SW 1271 (cell line): ENCODE data around the gene RAB10.
A peak's percentile ranks its signal among the peaks of the same experiment; 100 is the strongest.
"Not testable (repeated sequence)": the region's sequence is repeated elsewhere in the genome, so short reads cannot be mapped to it uniquely, and the experiment has no call there.

ENCODE experiments used
- DNase-seq, 2 experiments: peaks; one replicate each; lab custom pipeline; 2025; lab: John Stamatoyannopoulos, UW

Gene RAB10

DNA sequence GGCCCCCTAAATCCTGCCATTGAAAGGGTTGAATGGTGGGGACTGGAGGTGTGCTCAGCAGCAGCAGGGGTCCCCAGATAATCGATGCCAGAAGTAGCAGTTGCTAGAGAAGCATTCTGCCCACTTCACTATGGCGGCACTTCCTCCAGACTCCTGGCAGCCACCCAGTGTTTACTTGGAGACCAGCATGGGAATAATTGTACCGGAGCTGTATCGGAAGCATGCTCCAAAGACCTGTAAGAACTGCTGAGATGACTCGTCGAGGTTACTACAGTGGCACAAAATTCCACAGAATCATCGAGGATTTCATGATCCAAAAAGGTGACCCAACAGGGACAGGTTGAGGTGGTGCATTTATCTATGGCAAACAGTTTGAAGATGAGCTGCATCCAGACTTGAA, 128.0 kb downstream of the RAB10 start:
- no peak for DNase-seq

DNA sequence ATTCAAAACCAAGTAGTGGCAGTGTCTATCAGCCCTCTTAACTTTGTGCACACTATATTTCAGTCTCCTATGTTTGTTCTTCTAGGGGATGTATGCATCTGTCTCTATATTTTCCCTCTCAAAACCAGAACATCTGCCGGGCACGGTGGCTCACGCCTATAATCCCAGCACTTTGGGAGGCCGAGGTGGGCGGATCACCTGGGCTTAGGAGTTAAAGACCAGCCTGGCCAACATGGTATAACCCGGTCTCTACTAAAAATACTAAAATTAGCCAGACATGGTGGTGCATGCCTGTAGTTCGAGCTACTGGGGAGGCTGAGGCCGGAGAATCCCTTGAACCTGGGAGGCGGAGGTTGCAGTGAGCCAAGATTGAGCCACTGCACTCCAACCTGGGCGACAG, 129.1 kb downstream of the RAB10 start:
- no peak for DNase-seq

DNA sequence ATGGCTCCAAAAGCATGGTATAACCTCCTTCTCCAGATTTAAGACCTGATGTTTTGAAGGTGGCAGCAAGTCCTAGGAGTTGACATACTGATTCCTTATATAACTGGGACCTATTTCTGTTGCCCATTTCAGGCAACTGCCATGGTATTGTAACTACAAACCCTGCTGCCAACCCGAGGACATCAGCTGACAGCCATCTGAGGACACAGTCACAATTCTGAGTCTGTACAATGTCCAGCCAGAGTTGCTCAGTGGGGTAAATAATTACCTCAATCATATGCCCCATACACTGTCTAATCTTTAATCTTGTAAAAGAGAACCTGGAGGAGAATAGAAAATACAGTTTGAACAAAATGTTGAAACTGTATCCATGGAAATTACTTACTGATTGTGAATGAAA, 130.3 kb downstream of the RAB10 start:
- DNase-seq, result no peak

DNA sequence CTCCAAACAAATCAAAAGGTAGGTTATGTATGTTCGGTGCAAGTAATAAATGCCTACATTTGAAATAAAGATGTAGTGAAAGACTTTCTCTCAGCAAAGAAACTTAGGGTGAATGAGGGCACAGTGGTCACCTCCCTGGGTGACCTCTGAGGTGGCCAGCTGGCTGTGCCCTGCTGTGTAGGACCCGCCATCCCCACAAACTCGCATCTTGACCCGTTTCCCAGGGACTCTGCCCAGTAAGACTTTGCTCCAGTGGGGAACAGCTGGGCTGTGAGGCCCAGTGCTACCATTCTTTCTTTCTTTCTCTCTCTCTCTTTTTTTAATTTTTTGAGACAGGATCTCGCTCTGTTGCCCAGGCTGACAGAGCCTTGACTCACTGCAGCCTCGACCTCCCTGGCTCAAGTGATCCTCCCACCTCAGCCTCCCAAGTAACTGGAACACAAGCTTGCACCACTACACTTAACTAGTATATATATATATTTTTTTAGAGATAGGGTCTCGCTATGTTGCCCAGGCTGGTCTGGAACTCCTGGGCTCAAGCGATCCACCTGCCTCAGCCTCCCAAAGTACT, 130.8 kb downstream of the RAB10 start:
- no peak for DNase-seq

DNA sequence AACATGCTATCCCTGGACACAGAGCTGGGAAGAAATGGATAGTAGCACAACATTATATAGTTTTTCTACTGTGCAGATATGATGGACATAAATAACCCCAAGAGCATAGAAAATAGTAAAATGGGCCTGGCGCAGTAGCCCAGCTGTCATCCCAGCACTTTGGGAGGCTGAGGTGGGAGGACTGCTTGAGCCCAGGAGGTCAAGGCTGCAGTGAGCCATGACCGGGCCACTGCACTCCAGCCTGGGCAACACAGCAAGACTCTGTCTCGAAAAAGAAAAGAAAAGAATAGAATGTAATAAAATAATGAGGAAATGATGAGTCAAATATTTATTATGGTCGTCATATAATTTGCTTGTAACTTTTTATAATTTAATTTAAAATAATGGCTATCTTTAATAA, 131.5 kb downstream of the RAB10 start:
- DNase-seq, result no peak

DNA sequence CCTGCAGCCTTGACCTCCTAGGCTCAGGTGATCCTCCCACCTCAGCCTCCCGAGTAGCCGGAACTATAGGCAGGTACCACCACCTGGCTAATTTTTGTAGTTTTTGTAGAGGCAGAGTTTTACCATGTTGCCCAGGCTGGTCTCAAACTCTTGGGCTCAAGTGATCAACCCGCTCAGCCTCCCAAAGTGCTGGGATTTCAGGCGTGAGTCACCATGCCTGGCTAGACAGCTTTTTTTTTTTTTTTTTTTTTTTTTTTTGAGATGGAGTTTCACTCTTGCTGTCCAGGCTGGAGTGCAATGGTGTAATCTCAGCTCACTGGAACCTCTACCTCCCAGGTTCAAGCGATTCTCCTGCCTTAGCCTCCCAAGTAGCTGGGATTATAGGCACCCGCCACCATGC, 132.7 kb downstream of the RAB10 start:
- DNase-seq, result not testable (repeated sequence)

DNA sequence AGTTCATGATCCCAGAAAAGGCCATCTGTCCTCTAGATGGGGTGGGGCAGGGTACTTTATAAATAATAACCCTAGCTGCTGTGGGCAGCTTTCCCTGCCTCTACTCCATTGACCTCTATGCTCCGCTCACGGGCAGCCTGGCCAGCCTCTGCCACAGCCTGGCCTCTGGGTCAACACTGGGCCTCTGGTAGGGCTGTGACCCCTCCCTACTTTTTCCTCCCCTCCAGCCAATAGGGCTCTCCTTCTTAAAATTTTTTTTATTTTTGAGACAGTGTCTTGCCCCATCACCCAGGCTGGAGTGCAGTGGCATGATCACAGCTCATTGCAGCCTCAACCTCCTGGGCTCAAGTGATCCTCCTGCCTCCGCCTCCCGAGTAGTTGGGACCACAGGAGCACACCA, 134.9 kb downstream of the RAB10 start:
- no peak for DNase-seq

DNA sequence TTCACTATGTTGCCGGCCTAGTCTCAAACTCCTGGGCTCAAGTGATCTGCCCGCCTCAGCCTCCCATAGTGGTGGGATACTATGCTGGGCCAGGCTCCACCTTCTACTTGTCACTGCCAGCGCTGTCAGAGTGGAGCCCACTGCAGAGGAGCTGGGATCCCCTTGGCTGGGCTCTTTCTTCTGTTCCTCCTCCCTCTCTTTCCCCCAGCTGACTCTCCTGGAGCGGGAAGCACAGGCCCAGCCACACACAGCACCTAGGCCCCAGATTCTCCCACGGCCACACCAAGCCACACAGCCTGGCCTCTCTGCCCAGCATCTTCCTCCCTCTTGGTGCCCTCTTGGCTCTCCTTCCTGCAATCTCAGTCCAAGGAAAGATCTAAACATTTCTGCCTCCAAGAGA, 135.3 kb downstream of the RAB10 start:
- DNase-seq, result no peak

DNA sequence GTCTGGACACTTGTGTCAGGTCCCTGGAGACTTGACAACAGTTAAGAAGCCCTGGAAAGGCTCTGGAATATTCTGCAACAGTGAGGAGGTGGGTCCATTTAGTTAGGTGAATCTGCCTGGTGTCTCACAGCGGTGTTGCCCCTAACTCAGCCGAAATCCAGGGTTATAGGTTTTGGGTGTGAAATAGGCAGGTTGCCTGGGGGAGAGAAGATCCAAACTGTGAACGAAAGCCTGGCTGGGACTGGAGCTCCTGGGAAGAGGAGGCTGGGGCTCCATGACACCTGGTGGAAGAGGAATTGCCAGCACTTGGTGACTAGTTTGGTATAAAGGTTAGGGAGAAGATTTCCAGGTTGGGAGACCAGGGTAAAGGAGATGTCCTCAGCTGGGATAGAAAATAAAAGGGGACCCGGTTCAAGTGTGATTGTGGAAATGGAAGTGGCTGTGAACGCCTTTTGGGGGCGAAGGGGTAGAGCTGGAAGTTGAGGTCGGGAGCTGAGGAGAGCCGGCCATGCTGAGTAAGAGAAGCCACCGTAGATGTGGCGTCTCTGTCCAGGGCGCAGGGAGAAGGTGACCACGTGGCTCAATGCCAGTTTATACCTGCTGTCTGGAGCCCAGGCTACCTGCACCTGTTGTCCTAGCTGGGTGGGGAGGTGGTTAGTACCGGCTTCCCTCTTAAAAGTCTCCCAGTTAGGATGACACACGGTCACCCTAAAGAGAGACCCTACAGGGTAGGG, 136.0 kb downstream of the RAB10 start:
- no peak for DNase-seq

DNA sequence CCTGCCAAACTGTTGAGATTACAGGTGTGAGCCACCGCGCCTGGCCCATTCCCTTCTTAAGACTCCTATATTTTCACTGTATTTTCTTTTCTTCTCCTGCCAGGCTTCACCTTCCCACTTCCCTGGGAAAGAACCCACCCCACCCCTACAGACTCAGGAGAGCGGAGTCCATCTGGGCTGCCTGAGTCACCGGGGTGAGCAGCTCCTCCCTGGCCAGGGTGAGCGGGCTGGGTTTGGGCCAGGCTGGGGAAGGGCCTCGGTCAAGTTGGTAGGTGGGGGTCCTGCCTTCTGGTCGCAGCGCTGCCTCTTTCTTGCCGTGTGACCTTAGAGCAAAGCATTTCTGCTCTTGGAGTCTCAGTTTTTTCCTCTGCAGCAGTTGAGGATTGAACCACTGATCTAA, 136.9 kb downstream of the RAB10 start:
- no peak for DNase-seq

DNA sequence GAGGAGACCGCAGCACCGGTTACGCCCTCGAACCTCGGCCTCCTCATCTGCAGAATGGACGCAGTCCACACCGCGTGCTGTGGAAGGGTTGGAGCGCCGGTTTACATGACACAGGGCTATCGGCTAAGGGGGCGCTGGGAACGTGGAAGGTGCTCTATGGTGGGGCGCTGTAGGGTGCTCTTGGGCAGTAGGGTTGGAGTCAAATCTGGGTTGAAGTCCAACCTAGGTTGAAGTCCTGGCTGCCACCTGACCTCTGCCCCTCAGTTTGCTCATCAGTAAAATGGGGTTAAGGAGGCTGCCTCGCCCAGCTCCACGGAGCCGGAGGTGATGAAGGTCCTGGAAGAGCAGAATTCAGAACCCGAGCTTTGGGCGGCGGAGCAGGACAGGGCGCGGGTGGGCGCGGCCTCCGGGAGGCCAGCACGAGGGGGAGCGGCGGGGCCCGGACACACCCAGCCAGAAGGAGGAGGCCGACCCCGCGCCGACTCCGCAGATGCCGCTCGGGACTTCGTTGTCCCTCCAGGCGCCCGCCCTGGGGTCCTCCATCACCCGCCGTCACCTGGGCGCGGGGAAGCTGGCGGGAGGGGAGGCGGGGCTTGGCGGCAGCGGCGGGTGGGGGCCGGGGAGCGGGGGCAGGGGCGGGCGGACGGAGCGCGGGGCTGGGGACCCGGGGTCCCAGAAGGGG, 138.4 kb downstream of the RAB10 start:
- no peak for DNase-seq

DNA sequence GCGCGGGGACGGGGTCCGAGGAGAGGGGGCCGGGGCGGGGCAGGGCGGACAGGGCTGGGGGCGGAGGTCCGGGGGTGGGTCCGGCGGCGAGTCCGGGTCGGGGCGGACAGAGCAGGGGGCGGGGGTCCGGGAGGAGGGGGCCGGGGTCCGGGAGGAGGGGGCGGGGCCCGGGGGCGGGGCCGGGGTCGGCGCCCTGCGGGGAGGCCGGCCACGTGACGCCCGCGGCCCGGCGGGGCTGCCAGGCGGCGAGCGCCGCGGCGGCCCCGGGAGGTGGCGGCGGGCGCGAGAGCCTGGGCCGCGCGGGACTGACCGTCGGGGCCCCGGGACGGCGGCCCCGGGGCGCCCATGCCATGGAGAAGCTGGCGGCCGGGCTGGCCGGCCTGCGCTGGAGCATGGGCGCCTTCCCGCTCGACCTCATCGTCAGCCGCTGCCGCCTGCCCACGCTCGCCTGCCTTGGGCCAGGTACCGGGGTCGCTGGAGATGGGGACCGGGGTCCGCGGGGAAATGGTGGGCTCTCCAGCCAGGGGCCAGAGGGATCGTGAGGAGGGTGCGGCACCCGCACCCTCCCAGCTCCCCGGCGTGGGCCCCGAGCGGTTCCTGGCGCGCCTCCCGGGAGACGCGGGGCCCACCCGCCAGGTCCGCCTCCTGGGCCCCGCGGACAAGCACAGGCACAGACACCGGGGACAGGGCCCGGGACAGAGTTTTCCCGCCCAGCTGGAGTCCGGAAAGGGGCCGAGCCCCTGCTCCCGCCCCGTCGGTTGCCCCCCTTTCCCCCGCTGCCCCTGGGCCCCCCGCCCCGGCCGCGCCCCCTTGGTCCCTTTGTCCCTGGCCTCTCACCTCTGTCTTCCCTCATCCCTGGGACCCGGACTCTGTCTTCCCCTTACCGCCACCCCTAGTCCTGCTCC, 139.2 kb downstream of the RAB10 start, which contains the start of gene GAREM2:
Gene GAREM2, plus strand, starts transcription at position 218 of the 905 bp plus-strand sequence. Its CDS starts 133 bp downstream, at position 351.
- DNase-seq, result no peak

DNA sequence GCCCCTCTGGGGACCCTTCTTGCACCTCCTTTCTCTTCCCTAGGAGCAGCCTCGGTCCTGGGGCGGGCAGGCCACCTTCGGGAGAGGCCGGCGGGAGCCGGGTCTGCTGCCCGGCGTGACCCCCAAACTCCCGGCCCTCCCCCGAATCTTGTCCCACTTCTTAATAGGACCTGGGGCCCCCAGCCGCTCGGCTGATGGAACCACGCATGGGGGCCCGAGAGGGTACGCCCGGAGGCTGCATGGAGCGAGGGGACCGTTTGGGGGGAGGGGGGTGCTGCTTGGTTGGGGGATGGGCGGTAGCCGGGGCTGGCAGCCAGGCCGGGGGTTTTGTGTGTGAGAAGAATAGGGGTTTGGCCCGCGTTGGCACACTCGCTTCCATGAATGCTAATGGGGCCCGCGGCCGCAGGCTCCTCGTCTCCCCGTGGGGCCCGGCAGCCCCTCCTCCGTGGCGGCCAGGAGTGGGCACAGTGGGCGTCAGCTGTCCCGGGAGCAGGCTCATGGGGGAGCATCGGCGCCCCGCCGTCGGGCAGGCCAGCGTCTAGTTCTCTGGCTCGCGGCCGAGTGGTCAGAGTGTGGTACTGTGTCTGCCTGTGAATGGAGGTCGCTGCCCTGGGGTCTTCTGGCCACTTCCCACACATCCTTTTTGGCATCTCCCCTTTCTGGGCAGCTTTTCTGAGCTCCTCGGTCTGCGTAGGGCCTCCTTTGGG, 140.0 kb downstream of the RAB10 start:
- DNase-seq, result no peak

DNA sequence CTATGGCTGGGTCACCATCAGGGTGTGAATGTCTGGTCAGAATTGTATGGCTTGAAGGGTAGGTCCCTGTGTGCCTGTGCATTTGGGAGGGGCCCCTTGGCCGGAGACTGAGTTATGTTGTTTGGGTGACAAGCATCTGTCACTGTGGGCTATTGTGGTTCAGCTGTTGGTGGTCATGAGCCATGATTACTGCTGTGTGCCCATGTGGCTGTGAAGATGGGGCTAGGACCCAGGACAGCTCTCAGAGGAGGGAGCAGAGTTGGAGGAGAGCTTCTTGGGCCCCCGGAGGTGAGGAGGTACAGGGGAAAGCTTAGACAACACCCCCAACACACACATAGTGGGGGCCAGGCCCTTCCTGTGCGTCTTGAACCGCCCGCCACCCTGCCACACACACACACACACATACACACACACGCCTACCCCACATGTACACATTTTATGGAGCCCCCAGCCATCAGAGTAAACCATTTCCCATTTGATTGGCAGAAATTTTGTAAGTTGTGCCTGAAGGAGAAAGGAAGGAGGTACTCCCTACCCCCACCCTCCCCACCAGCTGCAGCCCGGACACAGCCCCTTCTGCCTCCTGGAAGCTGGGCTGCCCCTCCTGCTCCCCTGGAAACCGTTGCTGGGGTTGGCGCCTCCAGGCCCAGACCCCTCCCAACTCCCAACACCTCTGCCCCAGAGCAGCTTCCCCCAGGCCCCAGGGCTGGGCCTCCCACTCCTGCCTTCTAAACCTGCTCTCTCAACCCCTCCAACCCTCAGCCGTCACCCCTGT, 141.0 kb downstream of the RAB10 start:
- DNase-seq, result no peak

DNA sequence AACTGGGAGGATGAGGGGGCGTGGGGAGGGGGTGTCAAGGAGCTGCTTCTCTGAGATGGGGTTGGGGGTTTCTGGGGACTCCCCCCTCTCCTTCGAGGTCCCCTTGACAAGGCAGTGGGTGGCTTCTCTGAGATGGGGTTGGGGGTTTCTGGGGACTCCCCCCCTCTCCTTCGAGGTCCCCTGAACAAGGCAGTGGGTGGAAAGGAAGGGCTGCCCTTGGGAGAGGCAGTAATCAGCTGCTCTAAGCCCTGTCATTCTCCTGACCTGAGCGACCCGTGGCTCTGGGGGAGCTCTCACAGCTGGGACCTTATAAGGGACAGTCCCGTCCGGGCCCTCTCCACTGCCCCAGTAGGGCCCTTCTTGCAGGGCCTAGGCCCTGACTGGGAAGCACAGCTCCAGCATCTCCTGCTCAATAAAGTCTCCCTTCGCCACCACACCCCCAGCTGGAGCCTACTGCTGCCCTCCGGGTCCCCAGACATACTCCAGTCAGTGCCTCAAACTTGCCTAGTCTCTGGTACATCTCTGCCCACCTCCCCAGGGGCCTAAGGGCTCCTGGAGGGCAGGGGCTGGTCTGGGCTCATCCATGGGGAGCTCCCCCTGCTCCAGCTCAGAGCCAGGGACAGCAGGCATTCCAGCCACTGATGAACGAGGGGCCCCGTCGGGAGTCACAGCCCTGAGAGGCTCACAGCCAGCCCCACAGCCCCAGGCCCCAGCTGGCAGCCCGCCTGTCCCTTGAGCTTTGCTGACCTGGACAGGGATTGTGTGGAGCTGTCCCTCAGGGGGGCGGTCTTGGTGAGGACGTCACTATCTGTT, 141.8 kb downstream of the RAB10 start:
- DNase-seq, result no peak

DNA sequence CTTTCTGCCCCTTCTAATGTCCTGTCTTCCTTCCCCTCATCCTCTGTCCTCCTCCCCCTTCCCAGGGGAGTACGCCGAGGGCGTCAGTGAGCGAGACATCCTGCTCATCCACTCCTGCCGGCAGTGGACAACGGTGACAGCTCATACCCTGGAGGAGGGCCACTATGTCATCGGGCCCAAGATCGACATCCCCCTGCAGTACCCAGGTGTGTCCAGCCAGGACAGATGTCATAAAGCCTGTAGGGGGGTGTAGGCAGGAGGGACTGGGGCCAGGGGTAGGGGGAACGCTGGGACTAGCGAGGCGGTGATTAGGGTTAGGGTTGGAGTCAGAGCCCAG, 142.4 kb downstream of the RAB10 start:
- no peak for DNase-seq

DNA sequence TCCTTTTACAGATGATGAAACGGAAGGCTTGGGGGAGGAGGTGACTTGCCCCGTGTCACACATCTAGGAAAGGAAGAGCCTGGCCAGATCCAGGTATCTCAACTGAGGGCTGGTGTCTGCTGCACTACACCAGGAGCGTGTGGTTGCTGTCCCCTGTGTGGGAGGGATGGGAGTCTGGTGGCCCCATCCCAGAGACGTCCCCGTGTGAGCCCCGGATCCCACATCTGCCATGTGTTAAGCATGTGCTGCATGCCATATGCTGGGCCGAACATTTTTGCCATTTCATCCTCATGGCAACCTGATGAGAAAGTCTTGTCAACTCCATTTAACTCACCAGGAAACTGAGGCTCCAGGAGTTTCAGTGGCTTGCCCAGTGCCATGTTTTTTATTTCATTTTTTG, 143.2 kb downstream of the RAB10 start:
- no peak for DNase-seq

DNA sequence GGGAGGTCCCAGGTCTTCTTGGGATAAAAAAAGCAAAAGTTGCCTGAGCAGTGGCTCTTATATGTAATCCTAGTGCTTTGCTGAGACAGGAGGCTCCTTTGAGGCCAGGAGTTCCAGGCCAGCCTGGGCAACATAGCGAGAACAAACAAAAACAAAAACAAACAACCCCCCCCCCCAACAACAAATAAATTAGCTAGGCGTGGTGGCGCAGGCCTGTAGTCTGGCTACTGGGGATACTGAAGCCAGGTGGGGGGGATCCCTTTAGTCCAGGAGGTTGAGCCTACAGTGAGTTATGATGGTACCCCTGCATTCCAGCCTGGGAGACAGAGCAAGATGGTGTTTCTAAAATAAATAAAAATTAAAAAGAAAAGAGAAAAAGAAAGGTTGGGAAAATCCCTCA, 144.4 kb downstream of the RAB10 start:
- no peak for DNase-seq

DNA sequence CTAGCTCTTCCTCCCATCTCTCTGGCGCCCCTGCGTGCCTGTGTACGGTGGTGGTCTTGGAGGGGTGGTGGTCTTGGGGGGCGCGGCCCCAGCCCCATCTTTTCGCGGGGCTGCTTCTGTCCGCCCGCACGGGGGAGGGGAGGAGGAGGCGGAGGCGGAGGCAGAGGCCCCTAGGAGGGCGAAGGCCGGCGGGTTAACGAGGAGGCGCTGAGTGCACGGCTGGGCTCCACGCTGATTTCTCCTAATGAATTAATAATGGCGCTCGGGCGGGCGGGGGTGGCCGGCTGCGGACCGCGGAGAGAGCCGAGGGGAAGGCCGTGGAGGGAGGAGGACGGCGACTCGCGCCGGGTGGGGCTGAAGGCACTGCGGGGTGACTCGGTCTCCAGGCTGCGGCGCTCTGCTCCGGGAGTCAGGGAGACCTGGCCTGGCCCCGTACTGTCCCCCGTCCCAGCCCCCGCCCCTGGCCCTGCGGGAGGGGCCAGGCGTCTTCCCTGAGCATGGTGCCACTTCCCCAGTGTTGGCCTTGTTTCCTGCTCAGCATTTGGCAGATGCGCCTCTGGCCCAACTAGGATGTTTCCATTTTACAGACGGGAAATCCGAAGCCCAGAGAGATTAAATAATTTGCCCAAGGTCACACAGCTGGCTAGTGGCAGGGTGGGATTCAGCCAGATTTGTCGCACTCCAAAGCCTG, 145.0 kb downstream of the RAB10 start:
- peak in 1 of 2 experiments; percentile 15 for DNase-seq
